Measurements from ENCODE around the gene PLAAT4.

Gene PLAAT4

DNA sequence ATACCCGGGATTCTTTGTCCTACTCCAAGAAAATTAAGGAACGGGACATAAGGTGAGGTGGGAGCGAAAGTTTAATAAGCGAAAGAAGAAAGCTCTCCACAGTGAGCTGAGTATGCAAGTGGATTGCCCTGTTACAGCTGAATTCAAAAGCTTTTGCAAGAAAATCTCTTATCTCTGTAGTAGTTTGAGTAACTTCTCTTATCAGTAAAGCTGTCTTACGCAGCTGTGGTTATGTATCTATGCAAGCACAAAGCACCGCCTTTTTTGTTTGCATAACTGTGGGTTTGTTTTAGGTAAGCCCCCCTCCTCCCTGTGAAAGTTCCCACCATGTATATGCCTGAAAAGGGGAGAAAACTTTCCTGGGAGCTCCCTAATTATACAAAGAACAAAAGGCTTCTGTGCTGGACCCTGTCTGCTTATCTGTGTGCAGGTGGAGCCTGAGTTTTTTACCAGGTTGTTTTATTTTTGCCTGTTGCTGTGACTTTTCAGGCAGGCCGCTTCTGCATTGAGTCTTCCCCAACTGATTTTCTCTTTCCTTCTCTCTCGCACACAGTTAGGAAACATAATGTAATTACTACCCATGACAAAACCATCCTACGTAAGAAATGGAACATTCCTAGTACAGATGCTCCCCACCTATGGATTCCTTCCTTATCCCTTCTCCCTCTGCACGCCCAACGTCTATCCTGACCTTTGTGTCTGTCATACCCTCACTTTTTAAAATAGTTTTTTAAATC is 44.8 kb upstream of the PLAAT4 start:
- H3K27ac ChIP-seq: no peak overlapping the region
- TF ChIP-seq, protein P1, sequence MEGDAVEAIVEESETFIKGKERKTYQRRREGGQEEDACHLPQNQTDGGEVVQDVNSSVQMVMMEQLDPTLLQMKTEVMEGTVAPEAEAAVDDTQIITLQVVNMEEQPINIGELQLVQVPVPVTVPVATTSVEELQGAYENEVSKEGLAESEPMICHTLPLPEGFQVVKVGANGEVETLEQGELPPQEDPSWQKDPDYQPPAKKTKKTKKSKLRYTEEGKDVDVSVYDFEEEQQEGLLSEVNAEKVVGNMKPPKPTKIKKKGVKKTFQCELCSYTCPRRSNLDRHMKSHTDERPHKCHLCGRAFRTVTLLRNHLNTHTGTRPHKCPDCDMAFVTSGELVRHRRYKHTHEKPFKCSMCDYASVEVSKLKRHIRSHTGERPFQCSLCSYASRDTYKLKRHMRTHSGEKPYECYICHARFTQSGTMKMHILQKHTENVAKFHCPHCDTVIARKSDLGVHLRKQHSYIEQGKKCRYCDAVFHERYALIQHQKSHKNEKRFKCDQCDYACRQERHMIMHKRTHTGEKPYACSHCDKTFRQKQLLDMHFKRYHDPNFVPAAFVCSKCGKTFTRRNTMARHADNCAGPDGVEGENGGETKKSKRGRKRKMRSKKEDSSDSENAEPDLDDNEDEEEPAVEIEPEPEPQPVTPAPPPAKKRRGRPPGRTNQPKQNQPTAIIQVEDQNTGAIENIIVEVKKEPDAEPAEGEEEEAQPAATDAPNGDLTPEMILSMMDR (IDR thresholded peaks at IDR 0.05; ENCODE audit: low read depth, low read length): no peak
- no peaks in the 10 kb centered on the region for H3K36me3 ChIP-seq
- H3K9me3 ChIP-seq (ENCODE audit: severe bottlenecking): peaks cover 6% of the 10 kb centered on the region
- H3K4me3 ChIP-seq (ENCODE audit: low read depth, low read length): no peak overlapping the region
- no peak for DNase-seq
- peaks cover 64% of the 10 kb centered on the region for H3K27me3 ChIP-seq (ENCODE audit: insufficient read depth, low read depth, severe bottlenecking)

DNA sequence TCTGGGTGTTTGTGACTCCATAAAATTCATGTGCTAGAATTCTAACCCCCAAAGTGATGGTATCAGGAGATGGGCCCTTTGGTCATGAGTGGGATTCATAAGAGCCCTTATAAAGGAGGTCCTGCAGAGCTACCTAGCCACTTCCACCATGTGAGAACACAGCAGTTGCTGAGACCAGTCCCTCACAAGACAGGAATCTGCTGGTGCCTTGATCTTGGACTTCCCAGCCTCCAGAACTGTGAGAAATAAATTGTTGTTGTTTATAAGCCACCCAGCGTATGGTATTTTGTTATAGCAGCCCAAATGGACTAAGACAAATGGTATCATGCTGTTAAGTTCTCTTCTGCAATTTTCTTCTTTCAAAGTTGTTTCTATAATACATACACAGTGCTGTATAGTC is 44.2 kb upstream of the PLAAT4 start:
- Histone ChIP-seq H3K9me3 (ENCODE audit: severe bottlenecking) (peaks cover 6% of the 10 kb centered on the region), H3K27ac (no peak overlapping the region), H3K36me3 (no peaks in the 10 kb centered on the region), H3K27me3 (ENCODE audit: insufficient read depth, low read depth, severe bottlenecking) (peaks cover 59% of the 10 kb centered on the region), H3K4me3 (ENCODE audit: low read depth, low read length) (no peak overlapping the region)
- no peak for DNase-seq
- TF ChIP-seq, protein P1 (IDR thresholded peaks at IDR 0.05; ENCODE audit: low read depth, low read length): no peak

DNA sequence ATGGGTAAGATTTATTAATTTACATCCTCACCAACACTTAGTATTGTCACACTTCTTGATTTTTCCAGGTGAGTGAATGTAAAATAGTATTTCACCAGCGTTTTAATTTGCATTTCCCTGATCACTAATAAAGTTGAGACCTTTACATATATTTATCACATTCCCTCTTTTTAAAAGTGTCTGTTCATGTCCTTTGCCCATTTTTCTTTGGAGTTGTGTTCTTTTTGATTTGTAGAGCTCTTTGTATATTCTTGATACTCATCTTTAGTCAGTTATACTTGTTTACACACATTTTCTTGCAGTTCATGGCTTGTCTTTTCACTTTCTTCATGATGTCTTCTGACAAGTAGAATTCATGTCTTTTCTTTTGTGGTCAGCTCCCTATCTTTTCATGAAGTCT is 43.5 kb upstream of the PLAAT4 start:
- Histone ChIP-seq H3K4me3 (ENCODE audit: low read depth, low read length) (no peak overlapping the region), H3K36me3 (no peaks in the 10 kb centered on the region), H3K27ac (no peak overlapping the region), H3K9me3 (ENCODE audit: severe bottlenecking) (peaks cover 6% of the 10 kb centered on the region), H3K27me3 (ENCODE audit: insufficient read depth, low read depth, severe bottlenecking) (peaks cover 59% of the 10 kb centered on the region)
- TF ChIP-seq, protein P1 (IDR thresholded peaks at IDR 0.05; ENCODE audit: low read depth, low read length): no peak
- DNase-seq: no peak

DNA sequence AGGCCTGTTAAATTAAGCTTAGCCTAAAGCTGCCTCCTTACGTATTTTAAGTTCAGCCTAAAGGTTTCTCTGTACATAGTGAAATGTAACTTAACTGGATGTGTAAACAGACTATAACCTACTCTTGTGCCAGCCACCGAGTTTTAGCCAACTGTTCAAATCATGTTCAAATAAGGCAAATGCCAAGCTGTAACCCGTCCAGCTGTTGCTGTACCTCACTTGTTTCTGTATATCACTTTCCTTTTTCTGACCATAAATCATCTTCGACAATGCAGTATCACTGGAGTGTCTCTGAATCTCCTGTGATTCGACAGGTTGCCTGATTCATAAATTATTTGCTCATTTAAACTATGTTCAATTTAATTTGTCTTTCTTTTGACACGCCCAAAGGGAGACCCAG is 41.6 kb upstream of the PLAAT4 start:
- Histone ChIP-seq H3K27ac (no peak overlapping the region), H3K36me3 (no peaks in the 10 kb centered on the region), H3K27me3 (ENCODE audit: insufficient read depth, low read depth, severe bottlenecking) (peaks cover 47% of the 10 kb centered on the region), H3K9me3 (ENCODE audit: severe bottlenecking) (peaks cover 16% of the 10 kb centered on the region), H3K4me3 (ENCODE audit: low read depth, low read length) (no peak overlapping the region)
- TF ChIP-seq, protein P1 (IDR thresholded peaks at IDR 0.05; ENCODE audit: low read depth, low read length): no peak
- no peak for DNase-seq

DNA sequence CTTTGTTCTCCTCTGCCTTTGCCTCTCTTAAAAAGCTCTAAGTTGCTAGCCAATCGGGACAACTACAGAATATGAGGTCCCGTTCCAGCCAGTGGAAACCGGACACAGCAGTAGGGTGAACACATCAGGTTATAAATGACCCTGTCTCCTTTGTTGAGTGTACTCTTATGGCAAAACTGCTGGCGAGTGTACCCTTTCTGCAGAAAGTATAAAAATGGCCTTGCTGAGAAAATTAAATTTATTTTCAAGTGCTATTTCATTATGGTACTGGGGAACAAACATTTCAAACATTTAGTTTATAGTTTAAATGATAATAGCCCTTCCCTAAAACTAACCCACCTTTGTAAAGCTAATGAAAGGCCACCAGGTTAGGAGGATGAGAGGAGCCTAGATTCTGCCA is 36.7 kb upstream of the PLAAT4 start:
- TF ChIP-seq, protein P1 (IDR thresholded peaks at IDR 0.05; ENCODE audit: low read depth, low read length): no peak
- peaks cover 16% of the 10 kb centered on the region for H3K9me3 ChIP-seq (ENCODE audit: severe bottlenecking)
- no peak overlapping the region for H3K4me3 ChIP-seq (ENCODE audit: low read depth, low read length)
- no peak for DNase-seq
- H3K27me3 ChIP-seq (ENCODE audit: insufficient read depth, low read depth, severe bottlenecking): peaks cover 25% of the 10 kb centered on the region
- no peaks in the 10 kb centered on the region for H3K36me3 ChIP-seq
- no peak overlapping the region for H3K27ac ChIP-seq

DNA sequence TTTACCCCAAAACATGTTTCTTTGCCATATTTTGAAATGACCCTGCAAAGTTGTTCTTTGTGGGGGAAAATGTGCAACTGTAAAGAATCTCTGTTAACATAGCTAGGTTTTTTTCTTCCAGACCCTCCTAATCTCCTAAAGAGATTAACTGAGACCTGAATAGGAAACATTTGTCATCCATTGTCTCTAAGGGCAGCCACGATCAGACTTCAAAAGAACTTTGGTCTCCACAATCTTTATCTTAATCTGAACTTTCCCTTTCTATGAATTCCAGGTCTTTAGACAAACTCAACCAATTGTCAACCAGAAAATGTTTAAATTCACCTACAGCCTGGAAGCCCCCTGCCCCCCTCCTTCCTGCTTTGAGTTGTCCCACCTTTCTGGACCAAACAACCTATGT is 35.4 kb upstream of the PLAAT4 start:
- H3K27ac ChIP-seq: no peak overlapping the region
- TF ChIP-seq, protein P1 (IDR thresholded peaks at IDR 0.05; ENCODE audit: low read depth, low read length): no peak
- no peaks in the 10 kb centered on the region for H3K36me3 ChIP-seq
- H3K27me3 ChIP-seq (ENCODE audit: insufficient read depth, low read depth, severe bottlenecking): peaks cover 20% of the 10 kb centered on the region
- no peak for DNase-seq
- no peak overlapping the region for H3K4me3 ChIP-seq (ENCODE audit: low read depth, low read length)
- peaks cover 16% of the 10 kb centered on the region for H3K9me3 ChIP-seq (ENCODE audit: severe bottlenecking)

Data from WERI-Rb-1 (cell line).